Activated gamma-delta T cell (primary cell): ENCODE results near the gene CTNNA3.

ENCODE experiments used
- DNase-seq: peaks from one replicate; lab custom pipeline; 2025; lab: John Stamatoyannopoulos, UW

CTNNA3 gene

GRCh38 chr10:66929375-66929774 lies 766.6 kb downstream of the CTNNA3 start:
- DNase-seq: no peak

- DNase-seq: no peak
These were observed 767.2 kb downstream of the CTNNA3 start for GRCh38 chr10:66928776-66929175.

GRCh38 chr10:66927971-66928770 lies 767.8 kb downstream of the CTNNA3 start:
- DNase-seq: no peak

DNA sequence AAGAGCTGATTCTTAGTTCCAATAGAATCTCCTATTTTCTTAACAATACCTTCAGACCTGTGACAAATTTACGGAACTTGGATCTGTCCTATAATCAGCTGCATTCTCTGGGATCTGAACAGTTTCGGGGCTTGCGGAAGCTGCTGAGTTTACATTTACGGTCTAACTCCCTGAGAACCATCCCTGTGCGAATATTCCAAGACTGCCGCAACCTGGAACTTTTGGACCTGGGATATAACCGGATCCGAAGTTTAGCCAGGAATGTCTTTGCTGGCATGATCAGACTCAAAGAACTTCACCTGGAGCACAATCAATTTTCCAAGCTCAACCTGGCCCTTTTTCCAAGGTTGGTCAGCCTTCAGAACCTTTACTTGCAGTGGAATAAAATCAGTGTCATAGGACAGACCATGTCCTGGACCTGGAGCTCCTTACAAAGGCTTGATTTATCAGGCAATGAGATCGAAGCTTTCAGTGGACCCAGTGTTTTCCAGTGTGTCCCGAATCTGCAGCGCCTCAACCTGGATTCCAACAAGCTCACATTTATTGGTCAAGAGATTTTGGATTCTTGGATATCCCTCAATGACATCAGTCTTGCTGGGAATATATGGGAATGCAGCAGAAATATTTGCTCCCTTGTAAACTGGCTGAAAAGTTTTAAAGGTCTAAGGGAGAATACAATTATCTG lies 768.6 kb downstream of the CTNNA3 start:
- no peak for DNase-seq

DNA sequence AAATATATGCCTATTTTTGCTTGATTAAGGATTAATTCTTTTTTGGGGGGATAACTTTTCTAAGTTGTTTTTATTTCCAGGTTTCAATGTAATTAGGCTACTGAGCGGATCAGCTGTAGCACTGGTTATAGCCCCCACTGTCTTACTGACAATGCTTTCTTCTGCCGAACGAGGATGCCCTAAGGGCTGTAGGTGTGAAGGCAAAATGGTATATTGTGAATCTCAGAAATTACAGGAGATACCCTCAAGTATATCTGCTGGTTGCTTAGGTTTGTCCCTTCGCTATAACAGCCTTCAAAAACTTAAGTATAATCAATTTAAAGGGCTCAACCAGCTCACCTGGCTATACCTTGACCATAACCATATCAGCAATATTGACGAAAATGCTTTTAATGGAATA lies 769.2 kb downstream of the CTNNA3 start:
- DNase-seq: no peak

DNA sequence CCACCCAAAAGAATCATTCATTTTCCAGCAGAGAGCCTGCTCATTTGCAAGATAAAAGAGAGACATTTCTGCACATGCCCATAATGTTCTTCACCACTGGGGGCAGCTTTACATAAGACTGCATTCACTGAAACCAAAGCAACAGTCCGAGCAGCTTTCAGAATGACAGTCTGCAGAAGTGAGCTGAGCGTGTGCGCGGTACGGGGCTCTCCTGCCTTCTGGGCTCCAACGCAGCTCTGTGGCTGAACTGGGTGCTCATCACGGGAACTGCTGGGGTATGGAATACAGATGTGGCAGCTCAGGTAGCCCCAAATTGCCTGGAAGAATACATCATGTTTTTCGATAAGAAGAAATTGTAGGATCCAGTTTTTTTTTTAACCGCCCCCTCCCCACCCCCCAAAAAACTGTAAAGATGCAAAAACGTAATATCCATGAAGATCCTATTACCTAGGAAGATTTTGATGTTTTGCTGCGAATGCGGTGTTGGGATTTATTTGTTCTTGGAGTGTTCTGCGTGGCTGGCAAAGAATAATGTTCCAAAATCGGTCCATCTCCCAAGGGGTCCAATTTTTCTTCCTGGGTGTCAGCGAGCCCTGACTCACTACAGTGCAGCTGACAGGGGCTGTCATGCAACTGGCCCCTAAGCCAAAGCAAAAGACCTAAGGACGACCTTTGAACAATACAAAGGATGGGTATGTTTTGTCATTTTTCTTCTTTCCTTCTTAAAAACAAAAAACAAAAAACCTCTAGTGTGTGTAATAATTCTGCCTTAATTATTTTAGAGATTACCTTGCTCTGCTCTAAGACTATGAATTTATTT lies 769.9 kb downstream of the CTNNA3 start, which contains the start of gene LRRTM3:
LRRTM3 (plus strand) TSS at position 141 of the 820 bp plus-strand sequence.
- DNase-seq: no peak

- DNase-seq: no peak
These were observed 770.6 kb downstream of the CTNNA3 start for GRCh38 chr10:66925373-66925772.

DNA sequence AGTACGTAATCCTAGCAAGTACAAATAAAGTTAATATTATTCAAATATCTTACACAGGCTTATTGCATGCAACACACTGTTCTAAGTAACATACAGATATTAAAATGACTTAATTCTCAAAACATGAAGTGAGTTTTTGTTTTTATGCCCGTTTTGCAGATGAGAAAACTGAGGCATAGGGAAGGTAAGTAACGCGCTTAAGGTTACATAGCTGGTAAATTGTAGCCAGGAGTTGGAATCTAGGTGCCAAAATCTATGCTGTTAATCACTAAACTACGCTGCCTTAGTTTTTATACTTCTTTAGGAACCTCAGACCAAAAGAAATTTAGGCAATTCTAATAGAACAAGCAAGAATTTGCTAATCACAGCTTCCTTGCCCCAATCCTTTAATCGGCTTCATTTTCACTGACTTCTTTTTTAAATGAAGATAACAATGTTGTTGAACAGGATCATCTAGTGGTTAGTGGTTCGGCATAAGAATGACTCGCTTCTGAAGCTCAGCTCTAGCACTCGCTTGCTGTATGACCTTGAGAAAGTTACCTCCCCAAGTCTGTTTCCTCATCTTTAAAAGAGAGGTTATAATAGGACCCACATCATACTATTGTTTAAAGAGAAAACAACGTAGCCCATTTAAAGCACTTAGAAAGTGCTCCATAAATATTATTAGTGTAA lies 771.2 kb downstream of the CTNNA3 start:
- no peak for DNase-seq

DNA sequence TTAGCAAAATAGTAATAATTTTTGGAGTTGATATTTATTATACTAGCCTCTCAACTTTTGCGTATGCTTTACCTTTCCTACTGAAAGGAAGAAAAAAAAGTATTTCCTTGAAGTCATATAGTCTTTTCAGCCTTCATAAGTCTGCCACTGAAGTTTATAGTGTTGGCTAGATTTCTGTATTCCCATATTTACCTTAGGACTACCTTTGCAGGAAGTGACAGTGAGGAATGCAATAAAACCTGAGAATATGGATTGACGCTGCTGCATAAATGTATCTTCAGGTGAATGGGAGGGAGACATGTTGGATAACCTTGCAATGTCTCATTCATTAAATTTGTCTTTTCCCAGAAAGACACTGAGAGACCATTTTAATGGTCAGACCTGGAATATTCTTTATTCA lies 776.7 kb downstream of the CTNNA3 start:
- no peak for DNase-seq

DNA sequence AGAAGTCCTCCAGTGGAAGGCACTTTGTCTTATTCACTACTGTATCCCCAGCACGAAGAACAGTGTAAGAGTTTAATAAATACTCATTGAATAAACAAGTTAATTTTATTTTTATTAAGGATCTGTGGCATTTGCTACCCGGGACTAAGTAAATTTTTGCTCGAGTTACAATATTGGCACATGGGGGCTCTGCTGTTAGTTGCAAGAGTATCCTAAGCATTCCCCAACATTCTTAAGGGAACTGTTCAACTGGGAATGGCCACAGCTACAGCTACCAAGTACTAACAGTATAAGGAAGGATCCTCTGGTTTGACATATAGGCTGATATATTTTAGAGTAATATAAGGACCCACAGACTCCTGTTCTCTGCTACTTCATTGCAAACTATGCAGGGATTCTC lies 778.9 kb downstream of the CTNNA3 start:
- no peak for DNase-seq

- DNase-seq: no peak
These were observed 780.0 kb downstream of the CTNNA3 start for GRCh38 chr10:66916030-66916429.

GRCh38 chr10:66910671-66911070 lies 785.3 kb downstream of the CTNNA3 start:
- DNase-seq: no peak

DNA sequence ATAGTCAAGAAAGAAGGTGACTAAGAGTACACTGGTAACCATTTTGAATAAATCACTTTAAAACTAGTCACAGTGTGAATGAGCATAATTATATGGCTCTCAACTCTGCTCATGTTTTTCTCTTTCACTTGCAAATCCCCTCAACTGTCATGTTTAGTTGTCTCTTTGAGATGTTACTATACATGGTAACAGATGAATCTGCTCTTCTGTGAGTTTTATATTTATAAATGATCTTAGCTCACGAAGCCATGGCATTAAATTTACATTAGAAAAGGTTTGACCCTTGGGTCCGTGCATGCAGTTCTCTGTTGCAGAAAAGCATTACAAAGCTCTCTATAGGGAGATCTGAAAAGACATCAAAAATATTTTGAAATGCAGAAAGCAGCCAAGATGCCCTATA lies 803.1 kb downstream of the CTNNA3 start:
- DNase-seq: no peak

GRCh38 chr10:66888237-66888636 lies 807.8 kb downstream of the CTNNA3 start:
- no peak for DNase-seq

DNA sequence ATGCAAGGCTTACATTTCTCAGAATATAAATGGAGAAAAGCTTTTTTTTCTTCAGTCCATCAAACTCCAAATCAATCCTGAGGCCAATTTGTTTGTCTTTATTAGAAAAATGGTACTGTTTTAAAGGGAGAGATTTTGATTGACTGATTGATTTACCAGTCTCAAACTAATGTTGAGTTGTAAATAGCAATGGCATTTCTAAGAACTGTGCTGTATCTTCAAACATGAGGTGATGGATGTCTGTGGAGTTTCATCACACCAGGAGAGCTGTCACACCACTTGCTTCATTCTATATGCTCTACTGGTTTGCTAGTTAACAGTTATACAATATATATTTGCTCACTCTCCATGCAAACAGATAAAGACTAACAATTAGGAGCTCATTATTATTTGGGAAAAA lies 809.1 kb downstream of the CTNNA3 start:
- no peak for DNase-seq

DNA sequence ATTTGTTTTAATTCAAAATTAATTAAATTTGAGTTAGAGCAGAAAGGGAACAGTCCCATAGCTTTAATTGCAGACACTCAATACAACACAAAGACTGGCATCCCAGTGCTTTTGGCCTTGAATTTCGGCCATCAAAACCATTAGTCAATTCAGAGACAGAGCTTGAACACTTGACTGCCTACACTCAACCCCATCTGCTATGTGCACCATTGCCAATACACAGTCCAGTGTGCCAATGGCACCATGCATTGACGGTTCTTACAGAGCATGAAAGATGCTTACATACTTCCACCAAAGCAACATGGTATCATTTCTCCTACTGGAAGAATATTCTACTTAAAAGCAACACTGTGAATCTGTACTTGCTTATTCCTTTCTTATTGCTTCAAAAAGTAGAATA lies 813.7 kb downstream of the CTNNA3 start:
- no peak for DNase-seq

DNA sequence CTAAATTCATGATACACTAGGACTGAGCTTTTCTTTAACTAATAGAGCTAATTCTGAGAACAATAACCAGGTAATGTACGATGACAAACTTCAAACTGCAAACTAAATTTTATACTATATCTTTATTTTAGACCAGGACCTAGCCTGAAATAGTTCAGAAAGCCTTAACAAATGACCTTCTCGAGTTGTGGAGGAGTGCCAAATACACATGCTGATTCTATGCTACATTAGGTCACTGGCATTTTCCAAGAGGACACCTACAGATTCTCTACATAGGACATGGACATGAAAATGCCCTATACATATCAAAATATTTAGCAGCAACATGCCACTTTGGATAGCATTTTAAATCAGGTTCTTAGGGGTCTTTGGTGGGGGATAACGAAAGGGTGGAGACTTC lies 814.2 kb downstream of the CTNNA3 start:
- DNase-seq: no peak

GRCh38 chr10:66880826-66881225 lies 815.2 kb downstream of the CTNNA3 start:
- DNase-seq: no peak

- no peak for DNase-seq
These were observed 815.7 kb downstream of the CTNNA3 start for GRCh38 chr10:66880292-66880691.

GRCh38 chr10:66877361-66877760 lies 818.6 kb downstream of the CTNNA3 start:
- no peak for DNase-seq

- no peak for DNase-seq
These were observed 826.4 kb downstream of the CTNNA3 start for GRCh38 chr10:66869635-66870034.

GRCh38 chr10:66862687-66863258 lies 833.2 kb downstream of the CTNNA3 start:
- DNase-seq: no peak
